GM12875 (cell line): Measurements from ENCODE around the gene STAP2.

Experiments
- H3K4me3 ChIP-seq: one replicate; pipeline ENCODE4 v1.5.1; 2011; ENCODE audit warnings: low read depth, low read length, control low read depth
- TF ChIP-seq, protein P1 (sequence below): IDR thresholded peaks from 2 replicates; pipeline ENCODE4 v1.5.1; 2011; ENCODE audit warnings: low read depth, mild to moderate bottlenecking, control low read depth, inconsistent platforms, low read length, moderate library complexity, borderline replicate concordance; ENCODE audit not compliant: insufficient read depth

STAP2 gene

DNA sequence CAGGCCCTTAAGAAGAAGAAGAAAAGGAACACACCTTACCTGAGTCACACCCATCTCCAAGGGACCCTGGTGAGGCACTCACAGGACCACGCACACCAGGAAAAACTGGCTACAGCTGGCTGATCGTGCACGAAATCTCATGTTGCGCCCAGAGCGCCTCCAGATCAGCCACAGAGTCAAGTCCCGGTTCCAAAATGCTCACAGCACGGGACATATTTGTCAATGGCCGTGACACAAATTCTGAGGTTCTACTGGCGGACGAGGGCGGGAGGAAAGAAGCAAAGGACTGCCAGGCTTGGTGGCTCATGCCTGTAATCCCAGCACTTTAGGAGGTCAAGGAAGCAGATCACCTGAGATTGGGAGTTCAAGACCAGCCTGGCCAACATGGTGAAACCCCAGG, 40.3 kb upstream of the STAP2 start:
- H3K4me3 ChIP-seq, result peak overlapping the region; percentile 36
- TF ChIP-seq, protein P1, sequence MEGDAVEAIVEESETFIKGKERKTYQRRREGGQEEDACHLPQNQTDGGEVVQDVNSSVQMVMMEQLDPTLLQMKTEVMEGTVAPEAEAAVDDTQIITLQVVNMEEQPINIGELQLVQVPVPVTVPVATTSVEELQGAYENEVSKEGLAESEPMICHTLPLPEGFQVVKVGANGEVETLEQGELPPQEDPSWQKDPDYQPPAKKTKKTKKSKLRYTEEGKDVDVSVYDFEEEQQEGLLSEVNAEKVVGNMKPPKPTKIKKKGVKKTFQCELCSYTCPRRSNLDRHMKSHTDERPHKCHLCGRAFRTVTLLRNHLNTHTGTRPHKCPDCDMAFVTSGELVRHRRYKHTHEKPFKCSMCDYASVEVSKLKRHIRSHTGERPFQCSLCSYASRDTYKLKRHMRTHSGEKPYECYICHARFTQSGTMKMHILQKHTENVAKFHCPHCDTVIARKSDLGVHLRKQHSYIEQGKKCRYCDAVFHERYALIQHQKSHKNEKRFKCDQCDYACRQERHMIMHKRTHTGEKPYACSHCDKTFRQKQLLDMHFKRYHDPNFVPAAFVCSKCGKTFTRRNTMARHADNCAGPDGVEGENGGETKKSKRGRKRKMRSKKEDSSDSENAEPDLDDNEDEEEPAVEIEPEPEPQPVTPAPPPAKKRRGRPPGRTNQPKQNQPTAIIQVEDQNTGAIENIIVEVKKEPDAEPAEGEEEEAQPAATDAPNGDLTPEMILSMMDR, result no peak

DNA sequence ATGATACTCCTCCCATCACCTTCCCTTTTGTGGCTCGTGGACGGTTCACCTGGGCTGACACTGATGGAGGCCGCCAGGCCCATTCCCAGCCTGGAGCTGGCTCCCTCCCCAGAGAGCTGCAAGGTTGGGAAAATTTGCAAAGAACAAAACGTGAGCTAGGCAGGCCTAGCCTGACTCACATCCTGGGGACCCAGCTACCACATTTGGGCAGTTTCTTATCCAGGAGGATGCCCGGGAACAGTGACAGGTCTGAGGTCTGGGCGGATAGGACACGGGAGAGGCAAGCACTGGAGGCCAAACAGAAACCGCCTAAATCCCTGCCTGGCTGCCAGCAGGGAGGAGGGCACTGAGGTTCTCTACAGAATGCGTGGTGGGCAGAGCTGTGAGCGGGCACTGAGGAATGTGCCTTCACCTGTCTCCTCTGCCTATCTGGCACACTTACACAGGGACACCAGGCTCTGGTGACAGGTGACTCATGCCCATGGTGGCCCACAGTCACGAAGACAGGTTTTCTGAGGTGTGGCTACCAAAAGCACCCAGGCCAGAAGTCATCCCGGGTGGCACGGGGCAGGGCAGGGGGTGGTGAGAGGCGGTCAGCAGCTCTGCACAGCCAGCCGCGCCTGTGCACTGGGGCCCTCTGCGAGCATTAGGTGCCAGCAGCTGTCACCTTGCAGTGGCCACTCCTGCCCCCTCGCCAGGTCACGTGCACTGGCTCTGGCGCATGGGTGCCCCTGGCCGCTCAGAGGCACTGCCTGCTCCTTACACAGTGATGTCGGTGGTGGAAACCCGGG, 38.6 kb upstream of the STAP2 start:
- TF ChIP-seq, protein P1, result no peak
- no peak overlapping the region for H3K4me3 ChIP-seq

DNA sequence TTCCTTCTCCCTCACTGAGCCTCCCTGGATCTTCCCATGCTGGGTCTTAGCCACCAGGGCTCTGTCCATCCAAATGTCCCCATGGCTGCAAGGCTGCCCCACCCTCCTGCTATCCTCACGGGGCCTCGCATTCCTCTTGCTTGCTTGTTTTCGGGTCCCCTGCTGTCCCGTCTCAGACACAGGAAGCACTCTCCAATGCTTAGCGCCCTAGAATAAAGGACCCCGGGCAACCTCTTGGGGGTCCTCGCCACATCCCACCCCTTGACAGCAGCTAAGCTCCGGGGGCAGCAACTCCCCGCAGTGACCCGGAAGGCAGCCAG, 38.0 kb upstream of the STAP2 start:
- no peak overlapping the region for H3K4me3 ChIP-seq
- TF ChIP-seq, protein P1, result no peak

DNA sequence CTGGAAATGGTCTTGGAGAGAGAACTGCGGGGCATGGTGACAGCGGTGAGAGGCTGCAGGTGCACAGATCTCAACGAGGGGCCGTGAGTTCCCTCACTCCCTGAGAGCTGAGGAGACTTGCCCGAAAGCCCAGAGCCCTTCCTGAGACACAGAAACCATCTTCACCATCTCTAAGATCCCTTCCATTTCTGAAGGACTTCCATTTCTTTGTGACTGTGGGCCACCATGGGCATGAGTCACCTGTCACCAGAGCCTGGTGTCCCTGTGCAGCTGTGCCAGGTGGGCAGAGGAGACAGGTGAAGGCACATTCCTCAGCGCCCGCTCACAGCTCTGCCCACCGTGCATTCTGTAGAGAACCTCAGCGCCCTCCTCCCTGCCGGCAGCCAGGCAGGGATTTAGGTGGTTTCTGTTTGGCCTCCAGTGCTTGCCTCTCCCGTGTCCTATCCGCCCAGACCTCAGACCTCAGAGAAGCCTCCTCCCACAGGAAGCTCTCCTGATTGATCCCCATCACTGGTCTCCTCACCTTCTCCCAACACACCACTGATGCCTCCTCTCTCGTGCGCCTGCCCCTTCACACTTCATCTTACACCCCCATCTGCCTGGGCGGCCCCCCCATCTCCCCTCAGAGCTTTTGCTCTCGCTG, 37.5 kb upstream of the STAP2 start:
- peak overlapping the region; percentile 22 for H3K4me3 ChIP-seq
- TF ChIP-seq, protein P1, result no peak

DNA sequence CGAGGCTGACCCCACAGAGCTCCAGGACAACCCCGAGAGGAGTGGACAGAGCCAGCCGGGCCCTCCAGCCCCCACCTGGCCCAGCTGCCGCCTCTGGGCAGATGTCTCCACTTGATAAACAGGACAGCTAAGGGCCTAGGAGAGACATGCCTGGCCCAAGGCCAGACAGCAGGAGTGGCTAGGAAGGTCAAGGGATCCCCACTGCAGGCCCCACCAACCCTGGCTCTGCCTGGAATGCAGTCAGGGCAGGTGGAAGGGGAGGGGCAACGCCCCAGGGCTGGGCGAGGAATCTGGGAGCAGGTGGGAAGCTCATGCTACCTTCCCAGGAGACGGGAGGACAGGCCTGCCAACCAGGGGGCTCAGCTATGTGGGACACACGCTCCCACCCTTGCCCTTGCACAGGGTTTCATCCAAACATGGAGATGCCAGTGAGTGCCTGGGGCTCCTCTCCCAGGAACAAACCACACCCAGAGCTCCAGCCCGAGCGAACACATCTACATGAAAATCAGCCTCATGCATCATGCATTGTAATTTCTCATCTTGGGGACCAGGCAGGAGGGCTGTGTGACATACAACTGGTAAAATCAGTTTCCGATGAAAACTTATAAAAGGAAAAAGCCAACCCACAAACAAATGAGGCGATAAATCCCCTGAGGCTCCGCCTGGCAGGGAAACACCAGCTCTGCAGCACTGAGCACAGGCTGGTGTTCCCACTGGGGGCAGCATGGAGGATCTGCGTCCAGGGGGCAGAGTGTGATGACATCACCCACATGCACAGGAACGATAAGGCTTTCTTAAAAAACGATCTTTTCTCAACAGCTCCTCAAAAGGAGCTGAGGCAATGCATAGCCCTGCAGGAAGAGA, 36.8 kb upstream of the STAP2 start:
- TF ChIP-seq, protein P1, result peak; percentile 59; the same call in 1 of the 2 replicates
- peak overlapping the region; percentile 22 for H3K4me3 ChIP-seq

DNA sequence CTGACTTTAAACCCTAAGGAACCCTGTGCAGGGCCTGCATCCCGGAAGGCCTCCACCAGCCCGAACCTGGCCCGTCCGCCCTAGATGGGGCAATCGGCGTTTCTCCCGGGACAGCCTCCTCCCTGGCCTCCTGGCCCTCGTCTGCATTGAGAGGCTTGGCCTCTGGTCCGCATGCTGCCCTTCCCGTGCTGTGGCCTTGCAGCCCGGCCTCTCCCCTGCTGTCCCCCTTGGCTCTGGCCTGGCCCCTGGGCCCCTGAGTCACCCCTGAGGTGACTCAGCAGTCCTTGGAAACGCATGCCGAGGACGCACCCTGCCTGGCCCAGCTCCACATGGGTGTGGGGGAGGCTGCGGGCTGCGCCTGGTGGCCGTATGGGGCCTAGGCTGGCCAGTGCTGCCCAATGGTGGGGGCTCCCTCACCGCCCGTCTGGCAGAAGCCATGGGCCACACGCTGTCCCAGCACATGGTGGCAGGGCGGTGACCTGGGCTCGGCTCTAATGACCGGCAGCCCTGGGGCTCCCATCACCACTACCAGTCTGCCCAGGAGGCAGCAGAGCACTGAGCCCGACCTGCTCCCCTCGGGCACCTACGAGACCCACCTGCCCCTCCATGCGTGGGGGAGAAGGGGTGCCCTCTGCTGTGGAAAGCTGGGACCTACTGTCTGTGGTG, 36.0 kb upstream of the STAP2 start:
- TF ChIP-seq, protein P1, result no peak
- H3K4me3 ChIP-seq, result peak overlapping the region; percentile 21
